HEK293T (cell line): ENCODE data around the gene MGRN1.

Source experiments
- CTCF ChIA-PET: fragments of 350-600 bp; formaldehyde crosslinking; extraction: SDS; loops from one replicate; lab custom pipeline; 2021; ENCODE audit warnings: antibody characterized with exemption, inconsistent platforms; lab: Yijun Ruan, JAX
- POLR2A ChIA-PET: fragments of 350-600 bp; formaldehyde crosslinking; extraction: SDS; loops from one replicate; lab custom pipeline; 2020; ENCODE audit warnings: antibody characterized with exemption, inconsistent platforms; lab: Yijun Ruan, JAX
- DNase-seq: peaks from one replicate; pipeline ENCODE4 v3.0.0; 2012; ENCODE audit warnings: mixed read lengths; ENCODE audit errors: extremely low spot score
- ARNT ChIP-seq: fragments of 450-650 bp; IDR thresholded peaks from 2 replicates; pipeline ENCODE4 v1.6.1; 2017; ENCODE audit warnings: mild to moderate bottlenecking
- BHLHE40 ChIP-seq: fragments of 450-650 bp; IDR thresholded peaks from 2 replicates; pipeline ENCODE4 v1.6.1; 2016; ENCODE audit warnings: mild to moderate bottlenecking, moderate library complexity, borderline replicate concordance
- CTBP1 ChIP-seq: fragments of 450-650 bp; IDR thresholded peaks from 2 replicates; pipeline ENCODE4 v1.6.1; 2016; ENCODE audit warnings: borderline replicate concordance
- ELF4 ChIP-seq: fragments of 450-650 bp; IDR thresholded peaks from 2 replicates; pipeline ENCODE4 v1.6.1; 2017; ENCODE audit warnings: antibody characterized with exemption
- FOXA1 ChIP-seq: fragments of 450-650 bp; IDR thresholded peaks from 2 replicates; pipeline ENCODE4 v1.6.1; 2016; ENCODE audit warnings: mild to moderate bottlenecking
- FOXK2 ChIP-seq: fragments of 450-650 bp; IDR thresholded peaks from 2 replicates; pipeline ENCODE4 v1.6.1; 2016; ENCODE audit warnings: mild to moderate bottlenecking
- FOXM1 ChIP-seq: fragments of 450-650 bp; IDR thresholded peaks from 2 replicates; pipeline ENCODE4 v1.6.1; 2017; ENCODE audit warnings: mild to moderate bottlenecking, borderline replicate concordance
- HDGF ChIP-seq: fragments of 450-650 bp; IDR thresholded peaks from 2 replicates; pipeline ENCODE4 v1.6.1; 2017; ENCODE audit warnings: antibody characterized with exemption, borderline replicate concordance
- L3MBTL2 ChIP-seq: fragments of 450-650 bp; conservative IDR thresholded peaks from 2 replicates; pipeline ENCODE4 v1.6.1; 2016; ENCODE audit warnings: mild to moderate bottlenecking
- LEF1 ChIP-seq: fragments of 450-650 bp; IDR thresholded peaks from 2 replicates; pipeline ENCODE4 v1.6.1; 2017; ENCODE audit warnings: mild to moderate bottlenecking, borderline replicate concordance
- NFRKB ChIP-seq: fragments of 450-650 bp; IDR thresholded peaks from 2 replicates; pipeline ENCODE4 v1.6.1; 2016; ENCODE audit warnings: mild to moderate bottlenecking, moderate library complexity
- SP1 ChIP-seq: fragments of 450-650 bp; IDR thresholded peaks from 2 replicates; pipeline ENCODE4 v1.6.1; 2017
- SUZ12 ChIP-seq: fragments of 450-650 bp; IDR thresholded peaks from 2 replicates; pipeline ENCODE4 v1.6.1; 2016; ENCODE audit warnings: mild to moderate bottlenecking
- TARDBP ChIP-seq: fragments of 450-650 bp; IDR thresholded peaks from 2 replicates; pipeline ENCODE4 v1.6.1; 2016
- ZNF384 ChIP-seq: fragments of 450-650 bp; IDR thresholded peaks from 2 replicates; pipeline ENCODE4 v1.6.1; 2016
- TF ChIP-seq, protein P1 (sequence below): fragments of 450-650 bp; IDR thresholded peaks from 2 replicates; pipeline ENCODE4 v1.6.1; 2016

Gene MGRN1

DNA sequence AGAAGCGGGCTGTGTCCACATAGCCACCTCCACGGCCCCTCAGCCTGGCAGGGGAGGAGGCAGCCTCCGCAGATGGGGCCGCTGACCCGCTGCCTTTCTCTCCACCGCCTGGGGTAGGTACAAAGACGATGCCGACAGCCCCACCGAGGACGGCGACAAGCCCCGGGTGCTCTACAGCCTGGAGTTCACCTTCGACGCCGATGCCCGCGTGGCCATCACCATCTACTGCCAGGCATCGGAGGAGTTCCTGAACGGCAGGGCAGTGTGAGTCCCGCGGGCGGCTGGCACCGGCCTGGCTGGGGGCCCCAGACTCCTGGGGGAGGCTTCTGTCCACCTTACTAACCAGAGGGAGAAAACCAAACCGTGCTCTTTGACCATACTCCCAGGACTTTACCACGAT lies 27.9 kb downstream of the MGRN1 start:
- POLR2A ChIA-PET = no interaction called here
- CTCF ChIA-PET = no interaction called here
- TF ChIP-seq L3MBTL2 (no peak), SP1 (no peak), TARDBP (no peak), ELF4 (no peak), BHLHE40 (no peak), FOXM1 (no peak), NFRKB (no peak), FOXK2 (no peak)
- DNase-seq = no peak

DNA sequence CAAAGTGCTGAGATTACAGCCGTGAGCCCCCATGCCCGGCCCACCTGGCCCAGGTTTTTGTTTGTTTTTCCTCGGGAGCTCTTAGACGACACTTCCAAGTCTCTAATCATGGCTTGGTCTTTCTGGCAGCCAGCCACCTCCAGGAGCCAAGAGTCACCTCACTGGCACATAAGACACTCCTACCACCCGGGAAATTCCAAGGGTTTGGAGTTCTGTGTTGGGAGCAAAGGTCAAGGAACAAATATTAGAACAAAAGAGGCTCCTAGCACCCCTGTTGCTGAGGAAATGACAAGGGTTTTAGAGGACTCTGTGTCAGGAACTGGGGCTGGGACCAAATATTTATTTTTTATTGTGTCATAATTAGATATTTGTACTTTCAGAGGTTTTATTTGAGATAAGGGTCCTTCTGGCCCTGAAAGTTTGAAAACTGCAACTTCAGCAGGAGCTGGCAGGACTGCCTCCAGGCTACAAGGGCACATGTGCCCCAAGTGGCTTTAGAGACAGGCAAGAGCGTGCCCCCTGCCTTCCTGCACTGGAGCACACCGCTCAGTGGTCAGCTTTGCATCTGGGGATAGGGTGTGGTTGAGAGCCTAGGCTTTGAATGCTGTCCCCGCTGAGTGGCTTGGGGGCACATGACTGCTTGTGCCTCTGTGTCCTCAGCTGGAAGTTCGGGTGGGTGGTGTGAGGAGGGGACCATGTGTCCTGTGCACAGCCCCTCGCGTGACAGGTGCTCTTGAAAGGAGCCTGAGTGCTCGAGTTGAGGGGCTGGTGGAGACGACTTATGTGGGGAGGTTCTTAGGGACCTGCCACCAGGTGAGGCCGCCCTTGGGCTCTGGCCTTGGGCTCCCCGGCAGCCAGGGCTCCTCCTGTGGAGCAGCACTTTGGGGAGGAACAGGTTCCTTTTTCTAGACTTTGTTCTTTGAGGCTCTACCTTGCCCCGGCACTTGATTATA lies 29.7 kb downstream of the MGRN1 start:
- DNase-seq = no peak
- ChIA-PET POLR2A (no interaction called here), CTCF (no interaction called here)
- no peak for TF ChIP-seq ARNT
- no peak for TF ChIP-seq SUZ12
- TF ChIP-seq HDGF = no peak
- TF ChIP-seq LEF1 = no peak
- no peak for TF ChIP-seq ELF4

DNA sequence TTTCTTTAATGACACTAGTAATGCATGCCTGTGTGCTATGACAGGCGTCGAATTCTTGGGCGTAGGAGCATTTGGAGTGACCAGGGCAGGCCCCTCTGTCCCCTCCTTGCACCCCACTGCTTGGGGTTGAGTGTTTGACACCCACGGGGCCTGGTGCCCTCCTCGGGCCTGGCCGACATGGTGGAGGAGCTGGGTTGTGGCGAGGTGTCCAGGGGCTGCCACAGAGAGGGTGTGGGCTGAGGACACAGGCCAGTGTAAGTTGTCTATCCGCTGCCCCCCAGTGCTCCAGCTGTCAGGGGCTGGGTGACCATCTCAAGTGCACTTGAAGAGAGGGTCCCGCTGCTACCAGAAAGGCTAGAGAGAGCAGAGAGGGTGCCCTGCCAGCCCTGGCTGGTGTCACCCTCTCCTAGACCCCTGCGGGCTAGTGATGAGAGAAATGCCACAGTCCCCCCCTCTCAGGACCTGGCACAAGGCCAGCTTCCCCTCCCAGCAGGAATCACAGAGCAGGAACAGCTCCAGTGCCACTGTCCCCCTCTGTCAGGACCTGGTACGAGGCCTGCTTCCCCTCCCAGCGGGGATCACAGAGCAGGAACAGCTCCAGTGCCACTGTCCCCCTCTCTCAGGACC lies 30.5 kb downstream of the MGRN1 start:
- ChIA-PET POLR2A (no interaction called here), CTCF (no interaction called here)
- DNase-seq = no peak
- TF ChIP-seq CTBP1 (no peak), FOXM1 (no peak), HDGF (no peak), ZNF384 (no peak), TARDBP (no peak), ARNT (no peak), FOXA1 (no peak), L3MBTL2 (no peak), ELF4 (no peak), FOXK2 (no peak), SP1 (no peak), BHLHE40 (no peak), LEF1 (no peak), NFRKB (no peak), SUZ12 (no peak)
- TF ChIP-seq, protein P1, sequence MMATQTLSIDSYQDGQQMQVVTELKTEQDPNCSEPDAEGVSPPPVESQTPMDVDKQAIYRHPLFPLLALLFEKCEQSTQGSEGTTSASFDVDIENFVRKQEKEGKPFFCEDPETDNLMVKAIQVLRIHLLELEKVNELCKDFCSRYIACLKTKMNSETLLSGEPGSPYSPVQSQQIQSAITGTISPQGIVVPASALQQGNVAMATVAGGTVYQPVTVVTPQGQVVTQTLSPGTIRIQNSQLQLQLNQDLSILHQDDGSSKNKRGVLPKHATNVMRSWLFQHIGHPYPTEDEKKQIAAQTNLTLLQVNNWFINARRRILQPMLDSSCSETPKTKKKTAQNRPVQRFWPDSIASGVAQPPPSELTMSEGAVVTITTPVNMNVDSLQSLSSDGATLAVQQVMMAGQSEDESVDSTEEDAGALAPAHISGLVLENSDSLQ = no peak

DNA sequence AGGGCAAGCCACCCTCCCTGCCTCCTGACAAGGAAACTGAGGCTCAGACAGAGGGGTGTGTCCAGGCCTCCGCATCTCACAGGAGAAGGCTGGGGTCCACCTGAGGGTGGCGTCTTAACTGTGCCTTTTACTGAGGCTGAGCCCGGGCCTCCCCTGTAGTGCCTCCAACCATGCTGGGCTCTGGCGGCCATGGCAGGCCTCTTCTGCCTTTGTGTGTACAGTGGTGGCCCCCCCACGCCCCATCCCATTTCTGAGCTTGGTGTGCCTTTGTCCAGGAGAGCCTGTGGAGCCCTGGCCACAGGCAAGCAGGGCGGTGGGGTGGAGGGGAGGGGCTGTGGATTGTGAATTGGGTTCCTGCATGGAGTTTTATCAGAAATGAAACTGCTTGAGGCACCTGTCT lies 31.2 kb downstream of the MGRN1 start:
- no peak for DNase-seq
- ChIA-PET CTCF (interaction anchor here (0.5 kb wide), 1 partner anchor 287 kb away, joined by 3 read pairs; no protein-coding TSS in a partner anchor), POLR2A (no interaction called here)
- no peak for TF ChIP-seq CTBP1
- TF ChIP-seq L3MBTL2 = no peak
- no peak for TF ChIP-seq SP1
- TF ChIP-seq, protein P1 = no peak
- no peak for TF ChIP-seq FOXA1
- TF ChIP-seq SUZ12 = no peak
- no peak for TF ChIP-seq ARNT
- TF ChIP-seq LEF1 = no peak
- TF ChIP-seq ZNF384 = no peak
- no peak for TF ChIP-seq NFRKB
- no peak for TF ChIP-seq TARDBP
- TF ChIP-seq HDGF = no peak
- TF ChIP-seq FOXK2 = no peak
- TF ChIP-seq BHLHE40 = no peak
- TF ChIP-seq ELF4 = no peak
- no peak for TF ChIP-seq FOXM1

DNA sequence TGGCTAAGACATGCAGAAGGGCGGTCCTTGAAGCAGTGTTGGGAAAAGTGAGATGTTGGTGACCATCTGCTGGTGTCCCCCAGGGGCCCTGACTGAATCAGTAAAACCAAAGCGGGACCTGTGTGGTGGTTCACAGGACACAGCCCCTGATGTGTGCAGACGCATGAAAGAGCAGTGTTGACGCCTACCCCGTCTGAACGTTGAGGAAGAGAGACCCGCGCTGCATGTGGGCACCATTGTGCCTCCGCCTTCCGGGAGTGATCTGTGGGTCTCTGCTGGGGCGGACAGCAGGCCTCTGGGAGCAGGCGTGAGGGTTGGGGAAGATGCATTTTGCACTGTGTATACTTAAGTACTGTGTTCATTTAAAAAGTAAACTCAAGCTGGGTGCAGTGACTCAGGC lies 31.6 kb downstream of the MGRN1 start:
- CTCF ChIA-PET = interaction anchor here (0.5 kb wide), 1 partner anchor 287 kb away, joined by 3 read pairs; no protein-coding TSS in a partner anchor

More for the DNA sequence above, 31.6 kb downstream of the MGRN1 start:
- POLR2A ChIA-PET = no interaction called here
- DNase-seq = no peak
- TF ChIP-seq ELF4 = no peak
- no peak for TF ChIP-seq HDGF
- no peak for TF ChIP-seq FOXA1
- TF ChIP-seq L3MBTL2 = no peak
- TF ChIP-seq FOXK2 = no peak
- no peak for TF ChIP-seq CTBP1
- TF ChIP-seq BHLHE40 = no peak
- TF ChIP-seq ZNF384 = no peak
- TF ChIP-seq FOXM1 = no peak
- no peak for TF ChIP-seq ARNT
